Liver (tissue), 9 donors: ENCODE results near the gene SAMD4B. TPM values are rescaled to one million over a fixed set of nuclear protein-coding genes. Genes with fewer than 3 reads are reported as not detected.

ENCODE experiments used
- DNase-seq: peaks from one replicate; pipeline ENCODE4 v3.0.0-alpha.2; 2017; ENCODE audit warnings: low spot score
- H3K27ac ChIP-seq, 2 donors: one replicate each; pipeline ENCODE4 v1.7.0; 2013; ENCODE audit warnings: inconsistent platforms in 2 of 2, low read length in 2 of 2, control low read depth in 1 of 2, low read depth in 1 of 2, mild to moderate bottlenecking in 1 of 2
- H3K27me3 ChIP-seq, 4 donors: one replicate each; pipeline versions ENCODE4 v1.6.1 to v1.7.0; 2013; ENCODE audit warnings: low read length in 3 of 4, inconsistent platforms in 1 of 4, mild to moderate bottlenecking in 1 of 4, moderate library complexity in 1 of 4; ENCODE audit not compliant: control insufficient read depth in 4 of 4, insufficient read depth in 4 of 4
- H3K36me3 ChIP-seq, 4 donors: one replicate each; pipeline versions ENCODE4 v1.6.1 to v1.7.0; 2013; ENCODE audit warnings: low read length in 3 of 4, mild to moderate bottlenecking in 3 of 4, low read depth in 1 of 4, moderate library complexity in 1 of 4; ENCODE audit not compliant: control insufficient read depth in 4 of 4, insufficient read depth in 3 of 4
- H3K4me1 ChIP-seq, 4 donors: one replicate each; pipeline versions ENCODE4 v1.6.1 to v1.7.0; 2013; ENCODE audit warnings: low read length in 3 of 4, mild to moderate bottlenecking in 3 of 4, moderate library complexity in 1 of 4; ENCODE audit not compliant: control insufficient read depth in 4 of 4, insufficient read depth in 4 of 4
- H3K4me3 ChIP-seq, 3 donors: one replicate each; pipeline versions ENCODE4 v1.6.1 to v1.7.0; 2013; ENCODE audit warnings: low read length in 3 of 3, control low read depth in 1 of 3, low read depth in 1 of 3, mild to moderate bottlenecking in 1 of 3
- H3K9ac ChIP-seq, 2 donors: one replicate each; pipeline ENCODE4 v1.7.0; 2013; ENCODE audit warnings: low read length in 2 of 2, mild to moderate bottlenecking in 2 of 2, moderate library complexity in 2 of 2, control low read depth in 1 of 2, low read depth in 1 of 2
- H3K9me3 ChIP-seq, 4 donors: one replicate each; pipeline versions ENCODE4 v1.6.1 to v1.7.0; 2013; ENCODE audit warnings: low read length in 3 of 4; ENCODE audit not compliant: control insufficient read depth in 4 of 4
- FOXA1 ChIP-seq: IDR thresholded peaks from 2 replicates; pipeline ENCODE4 v1.6.1; 2016; ENCODE audit warnings: antibody characterized with exemption
- FOXA2 ChIP-seq: IDR thresholded peaks from 2 replicates; pipeline ENCODE4 v1.6.1; 2016; ENCODE audit warnings: antibody characterized with exemption
- GABPA ChIP-seq, 2 donors: IDR thresholded peaks in 1 of 2; conservative IDR thresholded peaks in 1 of 2; 2 replicates each; pipeline ENCODE4 v1.6.1; 2016; ENCODE audit warnings: antibody characterized with exemption in 2 of 2, mild to moderate bottlenecking in 1 of 2, moderate library complexity in 1 of 2
- HNF4A ChIP-seq, 2 donors: conservative IDR thresholded peaks; 2 replicates each; pipeline ENCODE4 v1.6.1; 2016; ENCODE audit warnings: antibody characterized with exemption in 2 of 2, mild to moderate bottlenecking in 2 of 2
- HNF4G ChIP-seq: IDR thresholded peaks from 2 replicates; pipeline ENCODE4 v1.6.1; 2016; ENCODE audit warnings: antibody characterized with exemption
- JUND ChIP-seq, 2 donors: IDR thresholded peaks; 2 replicates each; pipeline ENCODE4 v1.6.1; 2016; ENCODE audit warnings: antibody characterized with exemption in 2 of 2
- NR2F2 ChIP-seq: IDR thresholded peaks from 2 replicates; pipeline ENCODE4 v1.6.1; 2016; ENCODE audit warnings: antibody characterized with exemption
- RAD21 ChIP-seq, 2 donors: IDR thresholded peaks; 2 replicates each; pipeline ENCODE4 v1.6.1; 2016; ENCODE audit warnings: antibody characterized with exemption in 2 of 2, mild to moderate bottlenecking in 2 of 2
- RXRA ChIP-seq, 2 donors: IDR thresholded peaks; 2 replicates each; pipeline ENCODE4 v1.6.1; 2017 to 2018; ENCODE audit warnings: antibody characterized with exemption in 2 of 2, mild to moderate bottlenecking in 1 of 2
- SP1 ChIP-seq: IDR thresholded peaks from 2 replicates; pipeline ENCODE4 v1.6.1; 2018; ENCODE audit warnings: antibody characterized with exemption, mild to moderate bottlenecking
- TAF1 ChIP-seq: conservative IDR thresholded peaks from 2 replicates; pipeline ENCODE4 v1.6.1; 2016; ENCODE audit warnings: antibody characterized with exemption, mild to moderate bottlenecking
- YY1 ChIP-seq: IDR thresholded peaks from 2 replicates; pipeline ENCODE4 v1.6.1; 2016; ENCODE audit warnings: antibody characterized with exemption, mild to moderate bottlenecking
- WGBS: extraction: QIAGEN DNeasy Blood & Tissue Kit; methylation state at CpG from one replicate; pipeline ENCODE4 v1.1.7; 2013; 5-methylcytosine and 5-hydroxymethylcytosine counted together
- polyA plus RNA-seq, 2 donors: library from polyadenylated mRNA; stranded (reverse) in 1 of 2; unstranded in 1 of 2; fragments of 200-250 nt in 1 of 2; fragments of >200 nt in 1 of 2; fragmentation: Nextera tagmentation in 1 of 2; extraction: Ambion mirVana in 1 of 2; gene quantifications; one replicate each; pipeline versions ENCODE4 v1.2.1 to v1.2.3, GENCODE V29; 2013 to 2015
- total RNA-seq, 2 donors: library from RNA; depleted of rRNA; stranded (reverse); fragments of >200 nt; gene quantifications; one replicate each; pipeline ENCODE4 v1.2.3, GENCODE V29; 2014
- TF ChIP-seq, protein P1 (sequence below): IDR thresholded peaks from 2 replicates; pipeline ENCODE4 v1.6.1; 2016; ENCODE audit warnings: antibody characterized with exemption
- TF ChIP-seq, protein P2 (sequence below): IDR thresholded peaks from 2 replicates; pipeline ENCODE4 v1.6.1; 2016; ENCODE audit warnings: antibody characterized with exemption
- TF ChIP-seq, protein P3 (sequence below): IDR thresholded peaks from 2 replicates; pipeline ENCODE4 v1.6.1; 2016; ENCODE audit warnings: antibody characterized with exemption, mild to moderate bottlenecking
- TF ChIP-seq, protein P4 (sequence below): fragments of 150-350 bp; IDR thresholded peaks from 2 replicates; pipeline ENCODE4 v1.5.1; 2017; ENCODE audit warnings: improper control_type of control experiment, low read depth, low read length; ENCODE audit not compliant: missing input control
- TF ChIP-seq, protein P5 (sequence below): IDR thresholded peaks from 2 replicates; pipeline ENCODE4 v1.6.1; 2016; ENCODE audit warnings: antibody characterized with exemption
- donor health status: healthy.
- donor health status: healthy.
- donor health status: healthy.
- donor health status: healthy.
- donor health status: healthy.

Gene SAMD4B
- total and polyA plus RNA-seq, 4 donors = 17.3 to 39.4 (median 30.5) TPM

DNA sequence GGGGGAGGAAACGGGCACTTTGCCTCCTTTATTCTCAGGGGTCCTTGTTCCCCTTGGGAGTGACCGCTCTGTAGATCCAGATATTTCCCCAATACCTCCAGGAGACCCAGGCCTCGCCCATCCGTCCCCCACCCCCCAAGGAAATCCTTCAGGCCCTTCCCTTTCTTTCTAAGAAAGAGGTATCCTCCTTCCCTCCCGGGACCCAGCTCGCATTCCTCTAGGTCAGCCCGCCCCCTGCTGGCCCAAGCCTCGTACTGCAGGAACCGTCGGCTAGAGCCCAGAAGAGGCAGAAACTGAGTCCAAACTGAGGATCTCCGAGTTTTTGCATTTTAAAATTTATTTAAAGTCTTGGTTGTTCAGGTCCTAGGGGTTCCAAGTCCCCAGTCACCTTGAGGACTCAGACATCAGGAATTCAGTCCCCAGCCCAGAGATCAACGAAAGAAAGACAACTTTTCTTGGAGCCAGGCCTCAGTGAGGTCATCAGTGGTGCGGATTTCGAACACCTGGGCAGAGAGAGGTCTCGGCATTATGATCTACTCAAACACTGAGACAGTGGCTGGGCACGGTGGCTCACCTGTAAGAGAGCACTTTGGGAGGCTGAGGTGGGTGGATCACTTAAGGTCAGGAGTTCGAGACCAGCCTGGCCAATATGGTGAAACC is 14.0 kb upstream of the SAMD4B start:
- H3K36me3 ChIP-seq = no peaks in the 10 kb centered on the region

DNA sequence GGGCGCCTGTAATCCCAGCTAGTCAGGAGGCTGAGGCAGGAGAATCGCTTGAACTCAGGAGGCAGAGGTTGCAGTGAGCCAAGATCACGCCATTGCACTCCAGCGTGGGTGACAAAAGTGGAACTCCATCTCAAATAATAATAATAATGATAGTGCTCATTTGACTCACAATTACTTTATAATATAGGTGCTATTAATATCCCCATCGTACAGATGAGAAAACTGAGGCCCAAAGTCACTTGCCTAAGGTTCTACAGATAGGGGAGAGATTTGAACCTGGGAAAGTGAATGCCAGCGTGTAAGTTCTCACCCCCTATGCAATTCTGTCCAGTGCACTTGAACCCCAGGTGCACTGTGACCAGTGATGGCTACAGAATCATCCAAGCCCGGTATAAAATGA is 12.3 kb upstream of the SAMD4B start:
- Histone ChIP-seq H3K4me3 (no peak overlapping the region), H3K36me3 (no peaks in the 10 kb centered on the region), H3K27me3 (no peaks in the 10 kb centered on the region), H3K4me1 (peaks cover 0 to 10% (median 3%) of the 10 kb centered on the region in 4 donors), H3K9ac (no peak overlapping the region), H3K27ac (no peak overlapping the region), H3K9me3 (no peaks in the 10 kb centered on the region)
- DNase-seq = no peak
- WGBS = 92% methylated on average over 7 of the region's 7 CpGs
- no peak for TF ChIP-seq SP1
- TF ChIP-seq, protein P1, sequence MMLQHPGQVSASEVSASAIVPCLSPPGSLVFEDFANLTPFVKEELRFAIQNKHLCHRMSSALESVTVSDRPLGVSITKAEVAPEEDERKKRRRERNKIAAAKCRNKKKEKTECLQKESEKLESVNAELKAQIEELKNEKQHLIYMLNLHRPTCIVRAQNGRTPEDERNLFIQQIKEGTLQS = no peak
- TF ChIP-seq FOXA2 = no peak
- TF ChIP-seq FOXA1 = no peak
- TF ChIP-seq, protein P2, sequence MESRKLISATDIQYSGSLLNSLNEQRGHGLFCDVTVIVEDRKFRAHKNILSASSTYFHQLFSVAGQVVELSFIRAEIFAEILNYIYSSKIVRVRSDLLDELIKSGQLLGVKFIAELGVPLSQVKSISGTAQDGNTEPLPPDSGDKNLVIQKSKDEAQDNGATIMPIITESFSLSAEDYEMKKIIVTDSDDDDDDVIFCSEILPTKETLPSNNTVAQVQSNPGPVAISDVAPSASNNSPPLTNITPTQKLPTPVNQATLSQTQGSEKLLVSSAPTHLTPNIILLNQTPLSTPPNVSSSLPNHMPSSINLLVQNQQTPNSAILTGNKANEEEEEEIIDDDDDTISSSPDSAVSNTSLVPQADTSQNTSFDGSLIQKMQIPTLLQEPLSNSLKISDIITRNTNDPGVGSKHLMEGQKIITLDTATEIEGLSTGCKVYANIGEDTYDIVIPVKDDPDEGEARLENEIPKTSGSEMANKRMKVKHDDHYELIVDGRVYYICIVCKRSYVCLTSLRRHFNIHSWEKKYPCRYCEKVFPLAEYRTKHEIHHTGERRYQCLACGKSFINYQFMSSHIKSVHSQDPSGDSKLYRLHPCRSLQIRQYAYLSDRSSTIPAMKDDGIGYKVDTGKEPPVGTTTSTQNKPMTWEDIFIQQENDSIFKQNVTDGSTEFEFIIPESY = no peak
- no peak for TF ChIP-seq GABPA (IDR thresholded peaks at IDR 0.05 in 1 of 2, conservative IDR thresholded peaks at IDR 0.05 in 1 of 2)
- TF ChIP-seq, protein P3, sequence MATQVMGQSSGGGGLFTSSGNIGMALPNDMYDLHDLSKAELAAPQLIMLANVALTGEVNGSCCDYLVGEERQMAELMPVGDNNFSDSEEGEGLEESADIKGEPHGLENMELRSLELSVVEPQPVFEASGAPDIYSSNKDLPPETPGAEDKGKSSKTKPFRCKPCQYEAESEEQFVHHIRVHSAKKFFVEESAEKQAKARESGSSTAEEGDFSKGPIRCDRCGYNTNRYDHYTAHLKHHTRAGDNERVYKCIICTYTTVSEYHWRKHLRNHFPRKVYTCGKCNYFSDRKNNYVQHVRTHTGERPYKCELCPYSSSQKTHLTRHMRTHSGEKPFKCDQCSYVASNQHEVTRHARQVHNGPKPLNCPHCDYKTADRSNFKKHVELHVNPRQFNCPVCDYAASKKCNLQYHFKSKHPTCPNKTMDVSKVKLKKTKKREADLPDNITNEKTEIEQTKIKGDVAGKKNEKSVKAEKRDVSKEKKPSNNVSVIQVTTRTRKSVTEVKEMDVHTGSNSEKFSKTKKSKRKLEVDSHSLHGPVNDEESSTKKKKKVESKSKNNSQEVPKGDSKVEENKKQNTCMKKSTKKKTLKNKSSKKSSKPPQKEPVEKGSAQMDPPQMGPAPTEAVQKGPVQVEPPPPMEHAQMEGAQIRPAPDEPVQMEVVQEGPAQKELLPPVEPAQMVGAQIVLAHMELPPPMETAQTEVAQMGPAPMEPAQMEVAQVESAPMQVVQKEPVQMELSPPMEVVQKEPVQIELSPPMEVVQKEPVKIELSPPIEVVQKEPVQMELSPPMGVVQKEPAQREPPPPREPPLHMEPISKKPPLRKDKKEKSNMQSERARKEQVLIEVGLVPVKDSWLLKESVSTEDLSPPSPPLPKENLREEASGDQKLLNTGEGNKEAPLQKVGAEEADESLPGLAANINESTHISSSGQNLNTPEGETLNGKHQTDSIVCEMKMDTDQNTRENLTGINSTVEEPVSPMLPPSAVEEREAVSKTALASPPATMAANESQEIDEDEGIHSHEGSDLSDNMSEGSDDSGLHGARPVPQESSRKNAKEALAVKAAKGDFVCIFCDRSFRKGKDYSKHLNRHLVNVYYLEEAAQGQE = no peak
- no peak for TF ChIP-seq NR2F2
- TF ChIP-seq YY1 = no peak
- TF ChIP-seq, protein P4, sequence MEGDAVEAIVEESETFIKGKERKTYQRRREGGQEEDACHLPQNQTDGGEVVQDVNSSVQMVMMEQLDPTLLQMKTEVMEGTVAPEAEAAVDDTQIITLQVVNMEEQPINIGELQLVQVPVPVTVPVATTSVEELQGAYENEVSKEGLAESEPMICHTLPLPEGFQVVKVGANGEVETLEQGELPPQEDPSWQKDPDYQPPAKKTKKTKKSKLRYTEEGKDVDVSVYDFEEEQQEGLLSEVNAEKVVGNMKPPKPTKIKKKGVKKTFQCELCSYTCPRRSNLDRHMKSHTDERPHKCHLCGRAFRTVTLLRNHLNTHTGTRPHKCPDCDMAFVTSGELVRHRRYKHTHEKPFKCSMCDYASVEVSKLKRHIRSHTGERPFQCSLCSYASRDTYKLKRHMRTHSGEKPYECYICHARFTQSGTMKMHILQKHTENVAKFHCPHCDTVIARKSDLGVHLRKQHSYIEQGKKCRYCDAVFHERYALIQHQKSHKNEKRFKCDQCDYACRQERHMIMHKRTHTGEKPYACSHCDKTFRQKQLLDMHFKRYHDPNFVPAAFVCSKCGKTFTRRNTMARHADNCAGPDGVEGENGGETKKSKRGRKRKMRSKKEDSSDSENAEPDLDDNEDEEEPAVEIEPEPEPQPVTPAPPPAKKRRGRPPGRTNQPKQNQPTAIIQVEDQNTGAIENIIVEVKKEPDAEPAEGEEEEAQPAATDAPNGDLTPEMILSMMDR = no peak
- no peak for TF ChIP-seq RXRA (IDR thresholded peaks at IDR 0.05)

More for the DNA sequence above, 14.0 kb upstream of the SAMD4B start:
- H3K27me3 ChIP-seq = no peaks in the 10 kb centered on the region
- no peak overlapping the region for H3K4me3 ChIP-seq
- no peak for TF ChIP-seq FOXA1
- TF ChIP-seq JUND (IDR thresholded peaks at IDR 0.05) = no peak
- TF ChIP-seq, protein P2 = no peak
- TF ChIP-seq RAD21 (IDR thresholded peaks at IDR 0.05) = peak; percentile 96 to 97
- no peak for TF ChIP-seq RXRA (IDR thresholded peaks at IDR 0.05)
- TF ChIP-seq, protein P1 = no peak
- TF ChIP-seq YY1 = no peak
- no peak for TF ChIP-seq HNF4G
- TF ChIP-seq HNF4A (conservative IDR thresholded peaks at IDR 0.05) = no peak
- TF ChIP-seq, protein P4 = peak; percentile 94
- no peak for TF ChIP-seq SP1
- TF ChIP-seq, protein P5, sequence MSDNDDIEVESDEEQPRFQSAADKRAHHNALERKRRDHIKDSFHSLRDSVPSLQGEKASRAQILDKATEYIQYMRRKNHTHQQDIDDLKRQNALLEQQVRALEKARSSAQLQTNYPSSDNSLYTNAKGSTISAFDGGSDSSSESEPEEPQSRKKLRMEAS = no peak
- TF ChIP-seq TAF1 = no peak
- TF ChIP-seq FOXA2 = no peak
- 31% methylated on average over 17 of the region's 17 CpGs for WGBS
- H3K9ac ChIP-seq = no peak overlapping the region
- H3K27ac ChIP-seq = no peak overlapping the region
- no peaks in the 10 kb centered on the region for H3K9me3 ChIP-seq
- peak; percentile 90 for DNase-seq
- H3K4me1 ChIP-seq = peaks cover 0 to 10% (median 3%) of the 10 kb centered on the region in 4 donors
